NCI-H1694 (cell line): Measurements from ENCODE around the gene PEAR1.

Experiments used
- DNase-seq: peaks from one replicate; lab custom pipeline; 2025; lab: John Stamatoyannopoulos, UW

PEAR1 gene, protein sequence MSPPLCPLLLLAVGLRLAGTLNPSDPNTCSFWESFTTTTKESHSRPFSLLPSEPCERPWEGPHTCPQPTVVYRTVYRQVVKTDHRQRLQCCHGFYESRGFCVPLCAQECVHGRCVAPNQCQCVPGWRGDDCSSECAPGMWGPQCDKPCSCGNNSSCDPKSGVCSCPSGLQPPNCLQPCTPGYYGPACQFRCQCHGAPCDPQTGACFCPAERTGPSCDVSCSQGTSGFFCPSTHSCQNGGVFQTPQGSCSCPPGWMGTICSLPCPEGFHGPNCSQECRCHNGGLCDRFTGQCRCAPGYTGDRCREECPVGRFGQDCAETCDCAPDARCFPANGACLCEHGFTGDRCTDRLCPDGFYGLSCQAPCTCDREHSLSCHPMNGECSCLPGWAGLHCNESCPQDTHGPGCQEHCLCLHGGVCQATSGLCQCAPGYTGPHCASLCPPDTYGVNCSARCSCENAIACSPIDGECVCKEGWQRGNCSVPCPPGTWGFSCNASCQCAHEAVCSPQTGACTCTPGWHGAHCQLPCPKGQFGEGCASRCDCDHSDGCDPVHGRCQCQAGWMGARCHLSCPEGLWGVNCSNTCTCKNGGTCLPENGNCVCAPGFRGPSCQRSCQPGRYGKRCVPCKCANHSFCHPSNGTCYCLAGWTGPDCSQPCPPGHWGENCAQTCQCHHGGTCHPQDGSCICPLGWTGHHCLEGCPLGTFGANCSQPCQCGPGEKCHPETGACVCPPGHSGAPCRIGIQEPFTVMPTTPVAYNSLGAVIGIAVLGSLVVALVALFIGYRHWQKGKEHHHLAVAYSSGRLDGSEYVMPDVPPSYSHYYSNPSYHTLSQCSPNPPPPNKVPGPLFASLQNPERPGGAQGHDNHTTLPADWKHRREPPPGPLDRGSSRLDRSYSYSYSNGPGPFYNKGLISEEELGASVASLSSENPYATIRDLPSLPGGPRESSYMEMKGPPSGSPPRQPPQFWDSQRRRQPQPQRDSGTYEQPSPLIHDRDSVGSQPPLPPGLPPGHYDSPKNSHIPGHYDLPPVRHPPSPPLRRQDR

DNA sequence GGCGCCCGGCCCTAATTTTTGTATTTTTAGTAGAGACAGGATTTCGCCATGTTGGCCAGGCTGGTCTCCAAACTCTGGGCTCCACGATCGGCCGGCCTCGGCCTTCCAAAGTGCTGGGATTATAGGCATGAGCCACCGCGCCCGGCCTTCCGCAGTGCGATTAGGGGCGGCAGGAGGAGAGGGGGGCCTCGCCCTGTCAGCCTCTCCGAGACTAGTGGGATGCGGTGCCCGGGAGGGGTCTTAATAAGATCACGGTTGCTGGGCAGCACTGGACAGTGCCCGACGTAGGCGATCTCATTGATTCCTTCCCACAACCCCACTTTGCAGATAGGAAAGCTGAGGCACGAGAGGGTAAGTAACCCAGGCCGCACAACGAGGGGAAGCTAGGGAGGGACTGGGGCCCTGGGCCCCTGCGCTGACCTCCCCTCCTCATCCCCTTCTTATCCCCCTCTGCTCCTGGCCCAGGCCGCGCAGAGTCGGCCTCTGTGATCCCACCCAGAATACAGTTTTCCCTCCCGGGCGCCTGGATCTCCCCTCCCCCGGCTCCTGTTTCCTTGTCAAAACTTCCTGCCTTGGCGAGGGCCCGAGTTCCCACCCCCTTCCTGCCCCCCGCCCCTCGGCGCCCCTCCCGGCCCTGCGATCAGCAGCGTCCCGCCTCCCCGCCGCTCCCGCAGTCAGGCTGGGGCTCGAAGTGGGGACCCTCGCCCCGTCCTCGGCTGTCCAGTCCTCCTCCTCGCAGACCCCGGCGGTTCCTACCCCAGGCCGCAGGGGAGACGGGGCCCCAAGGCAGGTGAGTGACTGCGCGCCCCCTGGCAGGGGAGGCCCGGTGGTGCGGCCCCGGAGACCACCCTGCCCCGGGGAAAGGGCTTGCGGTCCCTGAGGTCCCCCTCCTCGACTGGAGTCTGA, at the start of gene PEAR1:
Gene PEAR1, plus strand, starts transcription at position 671 of the 906 bp plus-strand sequence. CDS start 10,209 bp downstream, outside the sequence.
- DNase-seq = no peak

DNA sequence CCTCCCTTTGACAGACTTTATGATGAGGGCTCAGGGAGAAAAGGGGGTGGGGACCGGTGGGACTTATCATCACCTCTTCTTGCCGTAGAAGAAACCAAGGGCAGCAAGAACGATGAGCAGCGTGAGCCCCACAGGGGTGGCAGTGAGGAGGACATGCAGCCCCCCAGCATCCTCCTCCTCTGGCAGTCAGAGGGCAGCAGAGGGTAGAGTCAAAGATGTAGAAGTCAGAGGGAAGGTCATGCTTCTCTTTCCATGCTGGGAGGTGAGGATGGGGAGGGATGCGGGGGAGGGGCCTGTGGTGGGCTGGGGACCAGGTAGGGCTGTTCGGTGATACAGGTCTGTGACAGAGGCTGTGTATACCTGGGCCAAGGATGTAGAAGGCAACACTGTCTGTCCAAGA, 49.4 kb upstream of the PEAR1 start:
- DNase-seq = no peak

DNA sequence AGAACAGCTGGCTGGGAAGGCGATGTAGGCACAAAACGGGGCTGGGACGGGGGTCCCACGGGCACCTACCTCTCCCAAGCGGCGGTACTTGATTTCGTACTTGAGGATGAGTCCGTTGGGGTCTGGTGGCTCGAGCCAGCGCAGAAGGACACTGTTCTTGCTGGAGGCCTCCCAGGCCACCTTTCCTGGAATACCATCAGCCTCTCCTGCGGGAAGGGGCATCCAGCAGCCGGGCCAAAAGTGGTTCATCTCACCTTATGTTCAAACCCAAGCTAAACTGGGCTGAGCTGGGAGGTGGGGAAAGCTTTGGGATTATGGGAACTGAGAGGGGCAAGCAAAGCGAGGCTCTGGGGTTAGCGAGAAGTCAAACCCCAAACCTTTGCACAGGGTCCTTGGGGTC, 48.9 kb upstream of the PEAR1 start:
- DNase-seq = no peak

DNA sequence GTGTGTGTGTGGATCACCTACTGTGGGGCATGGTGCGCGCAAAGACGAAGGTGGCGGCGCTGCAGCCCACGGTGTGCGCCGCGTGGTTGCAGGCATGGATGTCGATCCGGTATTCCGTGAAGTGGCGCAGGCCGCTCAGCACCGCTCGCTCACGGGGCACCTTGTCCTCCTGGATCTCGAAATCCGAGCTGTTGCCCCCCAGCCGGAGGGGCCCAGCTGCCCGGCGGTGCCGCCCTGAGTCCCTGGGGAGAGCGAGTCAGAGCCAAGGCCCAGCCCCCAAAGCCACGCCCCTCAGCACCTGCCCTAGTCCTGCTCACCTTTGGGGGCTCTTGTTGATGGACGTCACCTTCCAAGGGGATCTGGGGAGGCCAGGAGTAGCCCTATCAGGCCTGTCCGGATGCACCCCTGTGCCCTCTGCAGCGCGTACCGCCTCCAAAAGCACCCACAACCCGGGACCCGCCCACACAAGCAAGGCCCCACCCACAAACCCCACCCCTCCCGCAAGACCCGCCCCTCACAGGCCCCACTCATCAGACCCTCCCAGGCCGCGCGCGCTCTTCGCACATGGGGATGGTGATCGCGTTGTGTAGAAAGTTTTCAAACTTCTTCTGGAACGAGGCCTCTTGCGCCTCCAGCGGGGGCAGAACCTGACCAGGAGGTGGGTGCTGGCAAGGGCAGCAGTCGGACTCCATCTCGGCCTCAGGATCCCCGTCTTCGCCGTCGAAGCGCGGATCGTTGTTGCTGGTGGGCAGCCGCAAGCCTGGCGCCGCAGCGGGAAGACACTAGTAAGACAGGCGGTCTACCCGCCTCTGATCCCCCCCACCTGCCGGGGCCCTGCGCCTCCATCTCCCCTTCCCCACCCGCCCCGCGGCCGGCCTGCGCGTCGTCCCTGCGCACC, 48.2 kb upstream of the PEAR1 start:
- no peak for DNase-seq

DNA sequence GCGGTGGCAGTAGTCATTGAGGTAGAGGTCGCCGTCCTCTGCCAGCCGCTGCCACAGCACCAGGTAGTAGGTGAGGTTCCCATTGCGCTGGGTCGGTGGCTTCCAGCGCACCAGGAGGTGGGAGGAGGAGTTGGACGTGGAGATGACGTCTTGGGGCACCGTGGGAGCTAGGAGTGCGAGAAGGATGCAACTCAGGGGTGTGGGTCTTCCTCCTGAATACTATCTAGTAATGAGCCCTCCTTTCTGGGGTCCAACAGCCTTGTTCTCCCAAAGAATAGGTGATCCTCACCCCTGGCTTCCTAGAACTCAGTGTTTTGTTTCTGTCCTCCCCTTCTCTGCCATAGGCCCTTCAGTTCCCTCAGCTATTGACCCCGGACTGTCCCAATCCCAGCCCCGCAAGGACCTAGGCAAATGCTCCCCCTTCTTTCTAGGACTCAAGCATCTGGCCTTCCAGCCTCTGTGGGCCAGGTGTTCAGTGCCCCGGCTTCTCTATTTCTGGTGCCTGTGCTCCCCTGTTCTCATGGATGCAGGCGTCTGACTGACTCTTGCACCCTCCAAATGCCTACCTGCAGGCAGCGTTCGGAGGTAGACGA, 47.5 kb upstream of the PEAR1 start:
- no peak for DNase-seq

DNA sequence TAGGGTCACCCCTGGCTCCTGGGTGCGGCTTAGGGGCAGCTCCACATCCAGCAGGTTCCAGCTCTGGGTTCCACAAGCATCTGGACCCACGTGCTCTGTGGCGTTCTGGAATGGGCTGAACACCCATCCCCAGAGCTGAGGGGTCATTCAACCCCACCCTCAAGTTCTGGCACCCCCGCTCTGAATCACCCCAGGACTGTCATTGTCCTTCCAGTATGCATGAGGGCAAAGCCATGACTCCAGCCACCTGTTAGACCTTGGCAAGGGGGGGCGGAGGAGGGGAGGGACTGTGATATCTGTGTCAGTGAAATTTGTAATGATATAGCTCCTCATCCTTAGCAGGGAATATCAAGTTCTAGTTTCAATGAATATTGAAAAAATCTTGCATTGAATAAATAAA, 46.9 kb upstream of the PEAR1 start:
- no peak for DNase-seq

DNA sequence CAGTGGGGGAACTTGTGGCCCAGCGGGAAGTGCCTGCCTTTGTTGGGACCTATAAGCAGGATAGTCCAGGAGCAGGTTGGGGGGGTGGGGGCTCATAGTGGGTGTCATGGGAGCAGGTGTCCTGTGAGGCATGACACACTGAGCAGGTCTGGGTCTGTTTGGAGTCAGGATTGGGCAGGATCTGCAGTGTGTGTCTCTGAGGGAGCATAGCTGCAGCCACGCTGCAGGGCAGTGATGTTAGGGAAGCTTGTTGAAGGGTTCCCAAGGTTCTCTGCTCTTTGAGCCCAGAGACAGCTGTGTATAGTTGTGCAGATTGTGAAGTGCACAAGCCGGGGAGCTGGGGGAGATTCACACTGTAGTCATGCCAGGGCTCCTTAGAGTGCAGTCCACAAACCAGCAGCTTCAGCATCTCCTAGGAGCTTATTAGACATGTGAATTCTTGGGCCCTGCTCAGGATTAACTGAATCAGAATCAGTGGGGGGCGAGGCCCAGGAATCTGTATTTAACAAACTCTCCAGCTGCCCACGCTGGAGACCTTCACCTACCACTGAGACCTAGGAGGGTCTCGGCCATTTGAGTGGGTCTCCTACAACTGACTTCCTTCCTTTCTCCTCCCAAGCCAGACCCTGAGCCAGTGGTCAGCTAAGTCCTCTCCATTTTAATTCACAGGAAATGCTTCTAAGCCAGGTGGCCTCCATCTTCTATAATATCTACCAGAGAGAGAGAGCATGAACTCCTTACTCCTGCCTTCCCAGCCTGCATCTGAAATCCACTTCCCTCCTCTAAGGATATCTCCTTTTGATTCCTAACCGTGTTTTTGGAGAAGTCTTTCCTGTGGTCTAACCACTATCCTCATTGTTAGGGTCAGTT, 45.7 kb upstream of the PEAR1 start:
- DNase-seq = no peak

DNA sequence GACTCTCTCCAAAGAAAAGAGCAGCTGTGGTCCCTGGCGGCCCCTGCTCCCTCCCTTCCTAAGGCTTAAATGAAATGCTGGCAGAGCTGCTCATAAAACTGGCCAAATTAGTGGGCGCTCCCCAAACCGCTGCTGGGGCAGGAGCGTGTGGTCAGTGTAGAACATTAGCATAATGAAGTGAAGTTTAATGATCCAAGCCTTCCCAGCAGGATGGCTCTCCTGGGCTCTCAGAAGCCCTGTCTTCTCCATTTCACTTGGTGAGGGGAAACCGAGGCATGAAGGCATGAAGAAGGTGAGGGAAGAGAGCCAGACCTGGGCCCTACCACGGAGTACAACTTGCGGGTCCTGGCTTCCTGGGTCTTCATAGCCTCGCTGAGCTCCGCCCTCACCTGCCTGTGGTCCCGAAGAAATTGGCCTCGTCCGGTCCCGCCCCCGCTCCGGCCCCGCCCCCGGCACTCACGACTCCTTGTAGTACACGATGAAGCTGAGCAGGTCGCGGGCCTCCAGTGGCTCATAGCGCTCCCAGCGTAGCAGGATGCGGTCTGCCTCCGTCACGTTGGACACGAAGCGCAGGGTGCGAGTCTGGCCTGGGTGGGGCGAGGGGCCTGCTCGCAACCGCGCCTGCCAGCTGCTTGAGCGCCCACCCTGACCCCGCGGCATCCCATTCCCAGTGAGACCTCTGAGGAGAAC, 44.9 kb upstream of the PEAR1 start:
- DNase-seq = no peak

DNA sequence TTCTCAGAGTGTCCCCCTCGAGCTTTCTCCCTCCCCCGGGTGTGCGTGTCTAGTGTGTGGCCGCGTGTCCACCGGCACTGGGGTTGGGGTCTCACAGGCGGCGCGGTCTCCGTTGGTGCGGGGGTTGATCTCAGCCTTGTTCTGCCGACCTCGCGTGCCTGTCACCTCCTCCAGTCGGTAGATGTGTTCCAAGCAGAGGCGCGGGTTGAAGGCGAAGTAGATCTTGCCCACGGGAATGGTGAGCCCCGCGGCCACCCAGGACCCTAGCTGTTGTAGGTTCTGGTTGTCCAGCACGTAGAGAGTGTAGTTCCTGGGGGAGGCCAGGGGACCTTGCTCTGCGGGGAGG, 44.4 kb upstream of the PEAR1 start:
- DNase-seq = no peak

DNA sequence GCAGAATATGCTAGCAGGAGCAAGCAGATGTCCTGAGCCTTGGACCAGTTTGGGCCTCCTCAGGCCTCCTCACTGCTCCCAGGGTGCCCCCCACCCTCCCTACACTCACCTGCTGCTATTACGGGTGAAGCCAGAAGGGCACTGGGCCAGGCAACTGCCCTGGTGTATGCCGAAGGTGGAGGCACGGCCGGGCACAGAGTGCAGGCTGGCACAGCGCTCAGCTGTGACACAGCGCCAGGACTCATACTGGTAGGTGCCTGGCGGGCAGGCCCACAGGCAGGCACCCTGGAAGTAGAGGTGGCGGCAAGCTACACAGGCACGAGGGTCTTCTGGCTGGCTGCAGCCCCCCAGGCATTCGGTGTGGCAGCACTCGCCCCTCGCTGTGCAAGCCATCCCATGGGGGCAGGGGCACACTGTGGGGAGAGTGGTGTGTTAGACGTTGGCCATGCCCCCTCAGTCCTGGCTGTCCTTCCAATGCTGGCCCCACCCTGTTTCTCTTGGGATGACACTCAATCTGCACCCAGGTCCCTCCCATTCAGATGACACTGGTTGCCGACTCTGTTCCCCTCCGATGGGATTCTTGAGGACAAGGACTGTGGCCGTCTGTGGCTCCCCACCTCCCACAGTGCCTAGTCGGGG, 41.6 kb upstream of the PEAR1 start:
- DNase-seq = peak; percentile 97

DNA sequence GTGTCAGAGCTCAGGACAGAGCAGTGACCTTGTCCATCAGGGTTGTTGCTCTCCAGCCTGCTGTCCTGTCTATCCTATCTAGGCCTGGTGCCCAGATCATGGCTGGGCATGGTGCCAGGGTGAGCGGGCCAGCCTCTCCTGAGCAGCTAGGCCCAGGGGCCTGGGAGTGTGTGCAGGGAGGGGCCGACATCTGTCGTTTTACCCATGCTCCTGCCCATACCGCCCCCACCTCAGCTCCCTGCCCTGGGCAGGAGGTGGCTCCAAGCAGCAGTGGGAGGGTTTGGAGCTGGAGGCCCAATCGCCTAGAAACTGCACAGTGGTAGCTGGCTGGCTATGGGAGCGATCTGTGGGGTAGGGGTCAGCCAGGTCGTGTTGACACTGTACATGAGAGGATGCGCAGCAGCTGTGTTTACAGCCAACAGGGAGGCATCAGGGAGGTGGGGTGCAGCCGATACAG, 41.1 kb upstream of the PEAR1 start:
- peak; percentile 99 for DNase-seq

DNA sequence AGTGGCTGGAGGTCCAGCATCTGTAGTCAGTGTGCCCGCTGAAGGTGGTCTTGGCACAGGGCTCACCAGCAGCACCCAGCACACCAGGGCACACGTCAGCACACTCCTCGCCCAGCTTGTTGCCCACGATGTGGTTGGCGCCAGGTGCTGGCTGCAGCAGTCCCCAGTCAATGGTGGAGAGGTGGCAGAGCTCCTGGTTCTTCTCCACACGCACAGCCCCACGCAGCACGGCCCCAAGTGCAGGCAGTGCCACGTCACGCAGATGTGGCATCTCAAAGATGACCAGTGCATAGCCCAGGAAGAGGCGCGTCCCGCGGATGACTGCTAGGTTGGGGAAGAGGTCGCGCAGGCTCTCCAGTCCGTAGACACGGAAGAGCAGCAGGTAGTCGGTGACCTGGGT, 39.8 kb upstream of the PEAR1 start:
- DNase-seq = no peak

DNA sequence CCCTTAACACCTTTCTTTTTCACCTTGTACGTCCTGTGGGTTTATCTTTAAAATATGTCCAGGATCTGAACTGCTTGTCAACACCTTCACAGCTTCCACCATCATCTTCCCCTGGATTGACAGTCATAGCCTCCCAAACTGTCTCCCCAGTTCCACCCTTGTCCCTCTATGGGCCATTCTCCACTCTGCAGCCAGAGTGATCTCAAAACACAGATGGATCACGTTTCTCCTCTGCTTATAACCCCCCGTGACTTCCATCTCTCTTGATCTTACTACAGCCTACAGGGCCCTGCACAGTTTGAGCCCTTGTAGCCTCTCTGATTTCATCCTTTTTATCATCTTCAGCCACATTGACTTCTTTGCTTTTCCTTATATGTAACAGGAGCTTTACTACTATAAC, 38.9 kb upstream of the PEAR1 start:
- no peak for DNase-seq

DNA sequence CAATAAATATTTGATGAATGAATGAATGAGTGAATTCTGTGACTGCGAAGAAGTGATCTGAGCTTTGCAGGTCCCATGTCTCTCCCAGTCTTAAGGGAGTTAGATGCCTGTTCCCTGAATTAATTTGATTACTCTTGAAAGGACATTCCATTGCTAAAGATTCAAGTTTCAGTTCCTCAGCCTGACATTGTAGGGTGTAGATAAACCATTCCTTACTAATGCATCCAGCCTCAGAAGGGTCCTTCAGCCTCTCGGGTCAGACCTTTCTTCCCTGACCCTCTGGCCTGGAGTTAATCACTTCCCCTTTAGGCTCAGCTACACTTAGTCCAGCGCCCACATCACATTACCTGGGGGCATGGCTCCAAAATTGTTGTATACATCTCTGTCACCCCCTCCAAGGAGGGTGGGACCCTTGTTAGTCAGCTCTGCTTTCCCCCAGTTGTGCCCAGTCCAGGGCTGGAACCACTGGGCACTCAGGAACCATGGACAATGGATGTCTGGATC, 37.2 kb upstream of the PEAR1 start:
- no peak for DNase-seq

DNA sequence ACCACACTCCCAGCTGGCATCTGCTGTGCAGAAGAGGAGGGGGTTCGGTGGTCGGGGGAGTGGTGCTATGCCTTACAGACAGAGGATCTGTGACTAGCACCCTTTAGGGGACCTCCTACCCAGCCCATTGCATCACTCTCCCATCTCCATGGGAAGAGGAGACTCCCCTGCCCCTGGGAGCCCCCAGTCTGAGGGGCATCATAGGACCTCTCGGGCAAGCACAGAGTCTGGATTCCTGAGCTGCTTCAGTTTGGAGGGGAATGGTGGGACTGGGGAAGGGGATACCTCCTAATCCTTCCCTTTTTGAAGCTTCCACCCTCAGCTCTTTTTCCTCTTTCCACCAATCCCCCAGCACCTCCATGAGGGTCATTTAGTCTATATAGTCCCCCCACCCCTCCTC, 36.0 kb upstream of the PEAR1 start:
- no peak for DNase-seq

DNA sequence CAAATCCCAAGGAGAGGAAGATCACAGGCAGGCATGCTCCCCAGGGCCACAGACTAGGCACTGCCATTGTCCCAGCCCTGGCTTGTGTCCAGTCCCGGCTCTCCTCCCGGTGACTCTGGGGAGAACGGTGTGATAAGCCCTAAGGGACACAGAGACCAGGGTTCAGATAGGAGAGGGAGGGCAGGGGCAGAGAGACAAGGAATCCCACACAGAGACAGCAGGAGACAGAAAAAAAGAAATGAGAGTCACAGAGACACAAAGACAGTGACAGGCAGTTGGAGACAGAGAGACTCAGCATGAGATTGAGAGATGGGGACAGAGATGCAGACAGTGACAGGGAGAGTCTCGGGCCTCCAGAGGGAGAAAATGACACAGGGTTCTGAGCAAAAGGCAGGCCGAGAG, 35.0 kb upstream of the PEAR1 start:
- DNase-seq = no peak

DNA sequence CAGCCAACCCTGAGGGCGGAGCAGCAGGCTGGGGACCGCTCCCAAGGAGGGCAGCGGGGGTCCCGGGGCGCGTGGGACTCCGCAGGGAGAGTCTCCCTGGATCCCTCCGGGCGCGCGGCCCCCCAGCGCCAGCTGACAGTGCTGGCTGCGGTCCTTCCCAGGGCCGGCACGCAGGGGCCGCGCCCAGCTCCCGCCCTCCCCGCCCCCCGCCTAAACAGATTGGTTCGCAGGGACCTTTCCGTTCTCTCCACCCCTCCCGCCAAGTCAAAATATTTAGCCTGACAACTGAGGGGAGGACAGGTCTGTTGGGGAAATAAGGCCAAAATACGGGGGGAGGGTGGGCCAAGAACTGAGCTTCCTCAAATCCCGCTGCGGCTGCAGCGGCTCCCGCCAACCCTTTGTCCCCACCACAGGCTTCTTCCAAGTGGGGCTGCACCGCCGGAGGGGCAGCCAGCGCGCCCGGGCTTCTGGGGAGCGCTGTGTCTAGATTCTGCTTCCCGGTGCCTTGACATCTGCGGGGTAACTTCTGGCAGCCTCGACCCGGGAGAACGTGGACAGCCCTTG, 34.5 kb upstream of the PEAR1 start, which contains the start of gene INSRR:
Gene INSRR, minus strand, starts transcription at position 159 of the 564 bp plus-strand sequence. CDS start 496 bp downstream, outside the sequence.
- DNase-seq = no peak
